Cardiac septum (tissue), 1 donor: ENCODE results near the gene PSTPIP2. TPM values are rescaled to one million over a fixed set of nuclear protein-coding genes. Genes with fewer than 3 reads are reported as not detected.
"Not testable (repeated sequence)": the region's sequence is repeated elsewhere in the genome, so short reads cannot be mapped to it uniquely, and the experiment has no call there.

Source experiments
- DNase-seq: peaks from one replicate; pipeline ENCODE4 v3.0.0-alpha.2; 2020; ENCODE audit warnings: low spot score
- intact Hi-C: fragments of 100-400 bp; cut with DNase I; formaldehyde crosslinking; loops from one replicate; pipeline ENCODE4 v1.14.0; 2022
- total RNA-seq: library from RNA; stranded (reverse); fragmentation: NEBNext Ultra II Directional; extraction: Animal tissue kit (Norgen Biotek cat#: 25700); gene quantifications from one replicate; pipeline ENCODE4 v1.2.1, GENCODE V29; 2021
- donor health status: DM: no; HTN: no; CAD: no.

The PSTPIP2 gene
- total RNA-seq, 1 donor from 2014 or later, result 1.3 TPM

DNA sequence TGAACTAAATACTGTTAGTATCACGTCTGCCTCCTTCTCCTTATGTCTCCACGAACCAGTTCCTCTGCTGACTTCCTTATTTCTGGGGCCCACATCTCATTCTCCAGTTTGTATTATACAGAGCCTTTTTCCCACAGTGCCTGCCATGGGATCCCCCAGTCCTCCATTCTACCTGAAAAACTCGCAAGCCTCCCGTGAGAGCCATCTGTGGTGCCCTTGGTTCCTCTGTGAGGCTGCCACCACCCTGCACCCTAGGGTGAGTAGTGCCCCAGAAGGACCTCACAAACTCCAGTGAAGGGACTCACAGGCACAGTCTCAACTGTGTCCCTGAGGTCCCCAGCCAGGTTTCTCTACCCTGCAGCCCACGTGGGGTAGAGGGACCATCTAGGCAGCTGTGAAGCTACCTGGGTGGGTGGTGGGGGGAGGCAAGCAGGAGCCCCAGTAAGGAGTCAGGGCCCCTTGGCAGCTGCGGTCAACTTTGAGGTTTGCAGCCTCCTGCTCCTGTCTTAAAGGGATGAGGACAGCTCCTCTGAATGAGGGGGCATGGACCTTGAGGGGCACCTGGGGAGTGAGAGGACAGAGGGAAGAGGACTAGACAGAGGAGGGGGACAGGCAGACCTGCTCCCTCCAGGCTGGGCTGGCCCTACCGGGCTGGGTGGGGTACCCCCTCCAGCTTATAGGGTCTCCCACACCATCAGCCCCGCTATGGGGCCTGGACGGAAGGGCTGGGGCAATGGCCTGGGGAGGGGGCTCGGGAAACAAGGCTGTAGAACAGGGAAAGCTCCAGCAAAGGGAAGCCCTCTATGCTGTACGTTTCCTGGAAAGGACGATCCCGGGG is 1.0 kb downstream of the PSTPIP2 start:
- intact Hi-C loops, result loop anchor here (5.0 to 10.0 kb wide), 3 partner anchors 104 to 406 kb away; partner anchors contain the start of gene EPG5
- DNase-seq, result no peak

DNA sequence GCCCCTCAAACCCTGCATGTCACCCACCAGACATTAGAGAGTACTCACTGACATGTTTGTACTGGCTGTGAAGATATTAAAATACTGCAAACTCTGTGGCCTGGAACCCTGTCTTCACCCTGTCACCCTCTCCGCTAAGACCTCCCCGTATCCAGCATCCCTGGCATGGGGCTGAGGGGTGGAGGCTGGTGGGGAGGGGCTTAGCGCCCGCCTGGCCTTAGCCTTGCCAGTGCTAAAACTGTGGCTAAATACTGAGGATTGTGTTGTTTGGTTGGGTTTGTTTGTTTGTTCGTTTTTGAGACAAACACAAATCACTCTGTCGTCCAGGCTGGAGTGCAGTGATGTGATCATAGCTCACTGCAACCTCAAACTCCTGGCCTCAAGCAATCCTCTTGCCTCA is 1.8 kb downstream of the PSTPIP2 start:
- DNase-seq, result no peak
- intact Hi-C loops, result loop anchor here (5.0 to 10.0 kb wide), 3 partner anchors 103 to 405 kb away; partner anchors contain the start of gene EPG5

DNA sequence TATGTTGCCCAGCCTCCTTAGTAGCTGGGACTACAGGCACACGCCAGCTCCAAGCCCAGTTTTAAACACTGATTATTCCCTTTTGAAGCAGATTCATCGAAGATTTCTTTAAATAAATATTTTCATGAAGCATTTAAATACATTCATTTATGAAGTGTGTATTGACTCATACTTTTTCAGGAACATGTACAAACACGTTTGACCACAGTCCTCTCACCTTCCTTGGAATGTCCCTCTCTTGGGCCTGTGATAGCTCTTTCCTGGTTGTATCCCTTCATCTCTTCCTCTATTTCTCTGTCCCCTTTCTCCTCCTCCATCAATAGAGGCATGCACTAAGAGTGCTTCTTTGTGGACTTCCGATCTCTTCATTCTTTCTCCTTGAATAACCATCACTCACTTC is 2.5 kb downstream of the PSTPIP2 start:
- intact Hi-C loops, result no loop called here
- DNase-seq, result no peak

DNA sequence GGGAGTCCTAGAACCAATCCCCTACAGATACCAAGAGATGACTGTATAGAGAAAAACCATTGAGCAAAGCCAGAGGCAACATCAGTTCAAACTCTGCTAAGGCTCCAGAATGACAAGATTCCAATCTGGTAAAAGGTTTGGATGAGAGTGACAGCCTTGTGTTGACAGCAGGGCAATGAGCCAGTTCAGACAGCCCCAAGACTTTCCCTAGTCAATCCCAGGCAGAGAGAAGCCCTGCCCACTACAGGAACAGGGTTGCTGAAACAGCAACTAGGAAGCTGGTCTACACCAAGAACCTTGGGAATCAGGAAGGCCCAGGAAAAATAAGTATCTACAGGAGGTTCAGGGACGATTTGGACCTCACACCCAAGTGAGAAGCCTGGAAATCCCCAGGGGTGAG is 3.3 kb downstream of the PSTPIP2 start:
- intact Hi-C loops, result no loop called here
- no peak for DNase-seq

DNA sequence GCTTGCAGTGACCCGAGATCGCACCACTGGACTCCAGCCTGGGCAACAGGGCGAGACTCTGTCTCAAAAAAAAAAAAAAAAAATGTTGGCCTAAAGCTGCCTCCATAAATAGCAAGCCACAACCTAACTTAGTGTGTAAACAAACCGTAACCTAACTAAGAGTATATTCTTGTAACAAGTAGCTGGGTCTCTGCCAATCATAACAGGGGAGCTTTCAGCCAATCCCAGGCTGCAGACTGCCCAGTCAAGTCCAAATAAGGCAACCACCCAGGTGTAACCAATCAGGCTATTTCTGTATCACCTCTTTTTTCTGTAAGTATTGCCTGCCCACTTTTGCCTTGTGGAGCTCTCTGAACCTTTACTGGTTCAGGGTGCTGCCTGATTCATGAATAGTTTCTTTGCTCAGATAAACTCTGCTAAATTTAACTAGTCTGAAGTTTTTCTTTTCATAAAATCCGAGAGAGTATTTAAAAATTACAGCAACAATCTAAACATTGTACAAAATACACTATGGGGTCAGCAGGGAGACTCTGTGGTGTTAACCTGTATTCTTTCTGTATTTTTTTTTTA is 4.5 kb downstream of the PSTPIP2 start:
- intact Hi-C loops, result no loop called here
- no peak for DNase-seq

DNA sequence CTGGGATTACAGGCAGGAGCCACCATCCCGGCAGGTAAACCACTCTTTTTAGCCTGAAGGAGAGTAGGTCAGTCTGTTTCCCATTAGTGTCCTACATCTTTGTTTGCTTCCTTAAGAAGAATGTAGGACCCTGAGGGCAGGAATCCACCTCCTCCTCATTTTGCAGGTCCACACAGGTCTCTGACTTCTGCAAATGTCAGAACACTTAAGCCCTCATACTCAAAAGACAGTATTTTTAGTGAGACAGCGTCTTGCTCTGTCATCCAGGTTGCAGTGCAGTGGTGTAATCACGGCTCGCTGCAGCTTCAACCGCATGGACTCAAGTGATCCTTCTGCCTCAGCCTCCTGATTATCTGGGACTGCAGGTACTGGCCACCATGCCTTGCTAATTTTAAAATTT is 9.3 kb downstream of the PSTPIP2 start:
- intact Hi-C loops, result no loop called here
- DNase-seq, result no peak

DNA sequence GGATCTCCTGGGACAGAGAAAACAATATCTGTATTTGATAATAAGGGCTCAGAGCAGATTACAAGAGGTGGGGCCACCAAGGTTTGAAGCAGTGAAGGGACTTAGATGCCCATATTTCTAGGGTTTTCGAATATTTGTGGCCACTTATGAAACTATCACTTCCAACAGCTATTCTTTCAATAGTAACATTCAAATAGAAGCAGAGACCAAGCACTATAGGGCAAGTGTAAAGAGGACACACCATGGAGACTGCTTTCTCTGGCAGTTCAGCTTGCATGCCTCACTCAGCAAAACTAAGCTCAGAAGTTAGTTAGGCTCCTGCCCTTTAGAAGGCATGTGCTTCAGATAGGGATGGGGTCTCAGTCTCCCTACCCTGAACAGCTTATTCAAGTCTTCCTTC is 10.3 kb downstream of the PSTPIP2 start:
- DNase-seq, result no peak
- intact Hi-C loops, result no loop called here

DNA sequence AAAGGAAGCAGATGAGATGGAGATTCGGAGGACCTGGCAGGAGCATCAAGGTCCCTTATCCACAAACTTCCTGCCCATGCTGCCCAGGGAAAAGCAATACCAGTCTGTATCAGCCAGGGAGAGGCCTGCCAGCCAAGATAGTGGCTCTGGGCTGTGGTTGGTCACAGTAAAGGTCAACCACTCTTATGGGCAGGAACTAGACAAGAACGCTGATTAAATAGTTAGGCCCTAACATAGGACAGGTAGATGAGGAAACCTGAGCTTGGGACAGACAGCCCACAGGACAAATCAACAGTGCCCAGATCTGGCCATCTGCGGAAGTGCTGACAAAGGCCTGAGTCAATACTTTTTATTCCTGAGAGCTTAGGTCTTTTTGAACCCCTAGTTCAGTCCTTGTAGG is 10.7 kb downstream of the PSTPIP2 start:
- intact Hi-C loops, result no loop called here
- no peak for DNase-seq

DNA sequence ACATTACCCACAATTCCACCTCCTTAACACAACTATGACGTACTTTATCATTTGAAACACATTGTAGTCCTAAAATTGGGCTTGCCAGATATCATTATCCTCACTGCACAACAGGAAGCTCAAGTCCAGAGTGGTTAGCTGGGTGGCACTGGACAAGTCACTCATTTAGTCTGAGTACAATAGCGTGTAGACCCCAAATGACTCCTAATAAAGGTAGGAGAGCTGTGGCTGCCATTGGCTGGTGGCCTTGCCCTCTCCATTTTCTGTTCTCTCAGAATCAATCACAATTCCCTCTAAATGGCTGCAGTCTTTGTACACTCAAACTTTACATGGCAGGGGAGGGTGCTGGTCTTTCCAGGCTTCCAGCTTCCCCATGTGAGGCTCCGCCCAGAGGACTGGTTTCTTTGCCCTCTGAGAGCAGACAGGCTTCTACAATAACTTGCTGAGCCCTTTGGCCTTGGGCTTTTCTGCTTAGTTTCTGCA is 11.7 kb downstream of the PSTPIP2 start:
- intact Hi-C loops, result no loop called here
- no peak for DNase-seq

DNA sequence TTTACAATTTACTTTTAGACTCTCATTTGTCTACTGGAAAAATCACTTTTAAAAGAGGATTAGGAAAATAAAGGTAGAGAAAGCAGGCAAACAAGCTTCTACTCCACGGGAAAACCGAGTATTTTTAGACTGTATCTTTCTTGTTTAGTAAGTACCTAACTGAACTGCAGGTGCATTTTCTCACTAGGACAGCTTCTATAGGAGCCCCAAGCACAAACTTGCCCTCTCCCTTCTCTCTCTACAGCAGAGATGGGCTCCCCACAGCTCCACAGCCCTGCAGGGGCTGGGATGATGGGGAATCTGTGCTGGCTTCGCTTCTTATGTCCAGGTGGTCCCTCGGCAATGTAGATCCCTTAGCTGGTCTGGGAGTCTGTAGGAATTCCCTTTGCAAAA is 16.2 kb downstream of the PSTPIP2 start:
- intact Hi-C loops, result no loop called here

DNA sequence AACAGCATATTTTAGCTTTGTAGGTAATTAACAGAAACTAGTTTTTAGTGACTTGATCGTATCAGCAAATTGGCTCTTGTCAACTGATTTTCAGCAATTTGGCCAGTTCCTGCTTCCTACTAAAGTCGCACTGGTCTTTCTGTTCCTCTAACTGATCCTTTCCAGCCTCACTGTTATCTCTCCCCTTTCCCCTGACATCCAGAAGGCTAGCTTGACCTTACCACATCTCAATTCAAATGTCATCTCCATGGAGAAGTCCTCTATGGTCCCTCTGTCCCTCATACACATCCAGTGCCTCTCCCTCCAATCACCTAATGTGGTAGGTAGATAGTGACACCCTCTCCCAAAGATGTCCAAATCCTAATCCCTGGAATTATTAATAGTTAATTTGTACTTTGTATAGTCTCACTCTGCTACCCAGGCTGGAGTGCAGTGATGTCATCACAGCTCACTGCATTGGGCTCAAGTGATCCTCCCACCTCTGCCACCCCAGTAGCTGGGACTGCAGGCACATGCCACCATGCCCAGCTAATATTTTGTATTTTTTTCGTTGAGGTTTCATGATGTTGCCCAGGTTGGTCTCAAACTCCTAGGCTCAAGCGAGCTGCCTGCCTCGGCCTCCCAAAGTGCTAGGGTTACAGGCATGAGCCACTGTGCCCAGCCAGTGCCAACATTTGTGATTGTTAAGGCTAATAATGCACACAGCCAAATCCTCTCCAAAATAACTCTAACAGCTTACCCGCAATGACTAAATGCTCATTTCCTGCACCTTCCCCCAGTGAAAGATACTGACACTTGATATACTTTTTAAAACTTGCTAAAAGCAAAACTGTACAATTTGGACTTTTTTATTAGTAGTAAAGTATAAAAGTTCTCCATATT is 16.9 kb downstream of the PSTPIP2 start:
- intact Hi-C loops, result no loop called here
- no peak for DNase-seq

More for the DNA sequence above, 16.2 kb downstream of the PSTPIP2 start:
- no peak for DNase-seq

DNA sequence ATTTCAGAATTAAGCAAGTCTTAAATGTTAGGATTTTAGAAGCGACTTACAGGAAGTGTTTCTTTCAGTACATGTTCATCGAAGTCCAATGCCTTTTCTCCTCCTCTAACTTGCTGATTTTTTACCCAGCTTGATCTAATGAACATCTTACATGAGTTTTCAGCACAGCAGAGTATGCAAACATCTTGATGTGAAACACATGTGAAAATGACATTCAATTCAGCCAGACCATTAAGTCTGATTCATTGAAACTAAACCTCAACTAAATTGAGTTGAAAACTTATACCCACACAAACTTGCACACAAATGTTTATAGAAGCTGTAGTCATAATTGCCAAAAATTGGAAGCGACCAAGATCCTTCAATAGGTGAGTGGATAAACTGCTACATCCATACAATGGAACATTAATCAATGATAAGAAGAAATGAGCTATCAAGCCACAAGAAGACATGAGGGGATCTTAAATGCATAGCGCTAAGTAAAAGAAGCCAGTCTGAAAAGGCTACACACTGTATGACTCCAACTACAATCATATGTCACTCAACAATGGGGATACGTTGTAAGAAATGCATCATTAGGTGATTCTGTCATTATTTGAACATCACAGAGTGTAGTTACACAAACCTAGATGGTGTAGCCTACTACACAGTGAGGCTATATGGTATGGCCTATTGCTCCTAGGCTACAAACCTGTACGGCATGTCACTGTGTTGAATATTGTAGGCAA is 18.5 kb downstream of the PSTPIP2 start:
- DNase-seq, result no peak
- intact Hi-C loops, result no loop called here

DNA sequence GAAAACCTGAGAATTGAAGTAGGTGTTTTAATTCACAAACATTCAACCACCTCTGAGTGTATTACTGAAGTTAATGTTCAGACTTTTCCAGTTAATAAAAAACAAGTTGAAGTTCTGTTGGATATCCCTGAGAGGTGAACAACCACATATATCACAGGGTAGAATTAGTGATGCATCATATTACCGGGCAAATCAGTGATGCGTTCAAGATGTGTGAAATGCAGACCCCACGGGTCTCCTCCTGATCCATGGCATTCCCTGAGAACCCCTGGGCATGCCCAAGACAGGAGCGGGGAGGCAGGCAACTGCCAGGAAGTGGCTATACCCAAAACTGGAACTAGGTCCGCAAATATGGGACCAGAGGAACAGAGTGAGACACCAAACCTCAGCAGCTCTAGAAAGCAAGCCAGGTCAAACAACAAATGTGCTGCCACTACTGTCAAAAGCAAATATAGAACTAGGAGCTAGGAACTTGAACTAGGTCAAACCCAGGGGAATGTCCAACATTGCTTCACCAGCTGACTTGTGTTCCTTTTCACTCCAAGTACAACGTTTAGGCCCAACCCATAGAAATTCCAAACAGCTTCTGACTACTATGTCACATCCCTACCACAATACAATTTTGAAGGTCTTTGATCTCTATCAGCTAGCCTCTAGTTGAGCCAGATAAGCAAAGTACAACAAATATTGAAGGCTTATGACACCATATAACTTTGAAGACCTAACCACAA is 20.2 kb downstream of the PSTPIP2 start:
- no peak for DNase-seq
- intact Hi-C loops, result no loop called here

DNA sequence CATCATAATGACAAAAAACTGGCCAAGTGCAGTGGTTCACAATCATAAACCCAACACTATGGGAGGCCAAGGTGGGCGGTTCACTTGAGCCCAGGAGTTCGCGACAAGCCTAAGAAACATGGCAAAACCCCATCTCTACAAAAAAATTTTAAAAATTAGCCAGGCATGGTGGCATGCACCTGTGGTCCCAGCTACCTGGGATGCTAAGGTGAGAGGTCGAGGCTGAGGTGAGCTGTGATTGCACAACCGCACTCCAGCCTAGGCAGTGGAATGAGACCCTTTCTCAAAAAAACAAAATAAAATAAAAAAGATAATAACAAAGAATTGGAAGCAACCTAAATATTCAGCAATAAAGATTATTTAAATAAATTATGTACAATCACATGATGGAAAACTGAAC is 21.8 kb downstream of the PSTPIP2 start:
- no peak for DNase-seq
- intact Hi-C loops, result no loop called here

DNA sequence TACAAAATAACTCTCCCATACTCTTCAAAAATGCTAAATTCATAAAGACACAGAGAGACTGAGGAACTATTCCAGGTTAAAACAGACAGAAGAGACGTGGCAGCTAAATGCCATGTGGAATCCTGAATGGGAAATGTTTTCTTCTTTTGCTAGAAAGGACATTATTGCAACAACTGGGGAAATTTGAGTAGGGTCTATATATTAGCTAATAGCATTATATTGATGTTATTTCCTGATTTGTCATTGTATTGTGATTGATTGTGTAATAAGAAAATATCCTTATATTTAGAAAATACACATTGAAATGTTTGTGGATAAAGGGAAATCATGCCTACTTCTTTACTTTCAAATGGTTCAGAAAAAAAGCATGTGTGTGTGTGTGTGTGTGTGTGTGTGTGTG is 23.4 kb downstream of the PSTPIP2 start:
- no peak for DNase-seq
- intact Hi-C loops, result no loop called here

DNA sequence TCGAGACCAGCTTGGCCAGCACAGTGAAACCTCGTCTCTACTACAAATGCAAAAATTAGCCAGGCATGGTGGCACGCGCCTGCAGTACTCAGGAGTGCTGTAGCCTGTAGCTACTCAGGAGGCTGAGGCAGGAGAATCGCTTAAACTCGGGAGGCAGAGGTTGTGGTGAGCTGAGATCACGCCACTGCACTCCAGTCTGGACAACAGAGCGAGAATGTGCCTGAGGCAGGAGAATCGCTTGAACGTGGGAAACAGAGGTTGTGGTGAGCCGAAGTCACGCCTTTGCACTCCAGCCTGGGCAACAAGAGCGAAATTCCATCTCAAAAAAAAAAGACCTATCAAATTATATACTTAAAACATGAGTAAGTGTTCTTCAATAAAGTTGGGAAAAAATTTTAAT is 24.7 kb downstream of the PSTPIP2 start:
- intact Hi-C loops, DNase-seq: not testable (repeated sequence)

DNA sequence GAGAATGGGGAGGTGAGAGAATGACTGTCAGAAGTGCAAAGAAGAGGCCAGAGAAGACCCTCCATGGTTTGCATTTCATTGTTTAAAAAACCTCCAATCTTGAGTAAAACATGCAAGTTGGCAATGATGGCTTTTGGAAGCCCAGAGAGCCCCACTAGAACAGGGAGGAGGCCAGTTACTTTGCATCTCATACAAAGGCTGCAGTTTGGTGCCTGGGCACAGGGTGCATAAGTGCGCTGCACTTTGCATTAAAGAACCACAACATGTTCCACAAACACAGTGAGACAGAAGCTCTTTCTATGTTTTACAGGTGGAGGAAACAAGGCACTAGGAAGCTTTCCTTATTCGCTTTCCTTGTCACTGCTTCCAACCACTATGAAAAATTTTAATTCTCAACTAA is 25.4 kb downstream of the PSTPIP2 start:
- DNase-seq, result no peak
- intact Hi-C loops, result no loop called here

DNA sequence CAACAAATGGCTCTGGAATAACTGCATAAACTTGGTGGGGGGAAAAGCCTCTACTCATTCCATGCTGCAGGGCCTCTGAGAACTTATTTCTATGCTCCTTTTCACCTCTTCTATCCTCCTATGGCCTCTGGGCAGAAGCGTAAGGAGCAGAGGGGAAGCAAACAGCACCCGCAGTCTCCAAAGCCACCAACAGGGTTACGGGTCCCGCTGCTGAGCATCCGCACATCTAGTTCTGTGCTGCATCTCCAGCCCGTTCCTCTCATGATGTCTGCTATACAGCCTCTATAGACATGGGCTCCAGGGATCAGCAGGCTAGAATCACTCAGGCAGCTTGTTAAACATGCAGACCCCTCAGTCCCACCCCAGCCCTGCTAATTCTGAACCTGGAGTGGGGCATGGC is 25.9 kb downstream of the PSTPIP2 start:
- DNase-seq, result no peak
- intact Hi-C loops, result no loop called here

DNA sequence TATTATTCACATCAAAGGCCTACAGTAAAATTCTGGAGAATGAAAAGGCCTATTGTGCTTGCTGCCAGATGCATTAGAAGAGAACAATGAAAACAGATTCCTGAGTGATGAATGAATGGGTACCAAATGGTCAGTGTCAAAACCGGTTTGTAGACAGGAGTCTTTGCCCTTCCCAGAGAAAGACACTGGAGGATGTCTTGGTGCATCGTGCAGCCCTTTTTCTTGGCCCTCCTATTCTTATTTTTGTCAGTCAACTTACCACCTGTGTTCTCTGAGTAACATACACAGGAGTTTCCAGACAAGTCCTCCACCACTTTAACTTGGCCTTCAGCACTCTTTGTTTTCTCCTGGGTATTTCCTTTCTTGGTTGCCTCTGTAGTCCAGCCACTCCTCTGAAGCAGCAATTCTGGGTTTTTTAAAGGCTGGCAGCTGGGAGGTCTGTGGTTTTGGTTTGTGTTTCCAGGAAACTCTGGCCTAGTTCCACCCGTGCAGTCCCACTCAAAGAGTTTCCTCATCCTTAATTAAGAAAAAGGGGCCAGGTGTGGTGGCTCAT is 29.4 kb downstream of the PSTPIP2 start:
- intact Hi-C loops, result no loop called here

More for the DNA sequence above, 29.4 kb downstream of the PSTPIP2 start:
- DNase-seq, result no peak
